GOT3 (cell line): Measurements from ENCODE around the gene BCL2L14.
A peak's percentile ranks its signal among the peaks of the same experiment; 100 is the strongest.

Experiments
- DNase-seq: peaks from one replicate; lab custom pipeline; 2025; ENCODE audit warnings: mixed read lengths; lab: John Stamatoyannopoulos, UW

The BCL2L14 gene, protein sequence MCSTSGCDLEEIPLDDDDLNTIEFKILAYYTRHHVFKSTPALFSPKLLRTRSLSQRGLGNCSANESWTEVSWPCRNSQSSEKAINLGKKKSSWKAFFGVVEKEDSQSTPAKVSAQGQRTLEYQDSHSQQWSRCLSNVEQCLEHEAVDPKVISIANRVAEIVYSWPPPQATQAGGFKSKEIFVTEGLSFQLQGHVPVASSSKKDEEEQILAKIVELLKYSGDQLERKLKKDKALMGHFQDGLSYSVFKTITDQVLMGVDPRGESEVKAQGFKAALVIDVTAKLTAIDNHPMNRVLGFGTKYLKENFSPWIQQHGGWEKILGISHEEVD

DNA sequence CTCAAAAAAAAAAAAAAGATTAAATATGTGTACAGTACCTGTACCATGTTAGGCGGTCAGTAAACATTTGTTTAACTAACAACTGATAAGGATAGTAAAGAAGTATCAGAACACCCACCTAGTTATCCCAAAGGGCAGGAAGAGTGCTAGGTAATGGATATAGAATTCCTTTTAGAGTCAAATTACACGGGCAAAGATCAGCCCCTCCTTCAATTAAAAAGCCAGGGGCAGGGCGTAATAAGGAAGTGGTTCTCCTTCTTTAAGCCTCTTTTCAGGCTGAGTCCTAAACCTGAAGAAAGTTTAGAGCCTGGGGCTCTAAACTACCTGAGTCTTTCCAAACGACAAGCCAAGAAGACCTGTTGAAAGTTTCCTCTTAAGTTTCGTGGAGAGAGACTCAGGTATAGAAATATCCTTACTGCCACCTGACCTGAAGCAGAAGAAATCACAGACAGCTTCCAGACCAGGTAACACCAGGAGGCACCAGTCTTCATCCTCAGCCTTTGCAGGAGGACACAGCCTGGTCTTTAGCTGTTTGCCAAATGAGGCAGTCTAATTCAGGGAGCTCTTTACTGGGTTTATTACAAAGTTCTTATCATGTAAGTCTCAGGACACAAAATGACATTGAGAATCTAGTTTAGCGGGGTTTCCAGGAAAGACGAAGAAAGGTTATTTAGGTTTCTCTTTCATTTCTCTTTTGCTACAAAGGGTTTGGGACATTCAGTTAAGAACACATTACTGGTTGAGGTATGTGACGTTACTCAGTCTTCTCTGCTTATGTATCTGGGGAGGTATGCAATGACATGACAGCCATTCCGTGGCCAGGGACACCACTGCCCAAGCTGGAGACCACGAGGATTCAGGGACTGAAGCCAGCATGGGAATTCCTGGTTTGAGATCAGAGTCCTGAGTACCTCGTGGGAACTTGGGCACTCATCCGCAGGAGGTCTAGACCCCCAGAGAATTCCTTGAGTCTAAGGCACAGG, at the start of gene BCL2L14:
BCL2L14 (plus strand) TSS at position 266 of the 983 bp plus-strand sequence. CDS start 8,367 bp downstream, outside the sequence.
- no peak for DNase-seq

DNA sequence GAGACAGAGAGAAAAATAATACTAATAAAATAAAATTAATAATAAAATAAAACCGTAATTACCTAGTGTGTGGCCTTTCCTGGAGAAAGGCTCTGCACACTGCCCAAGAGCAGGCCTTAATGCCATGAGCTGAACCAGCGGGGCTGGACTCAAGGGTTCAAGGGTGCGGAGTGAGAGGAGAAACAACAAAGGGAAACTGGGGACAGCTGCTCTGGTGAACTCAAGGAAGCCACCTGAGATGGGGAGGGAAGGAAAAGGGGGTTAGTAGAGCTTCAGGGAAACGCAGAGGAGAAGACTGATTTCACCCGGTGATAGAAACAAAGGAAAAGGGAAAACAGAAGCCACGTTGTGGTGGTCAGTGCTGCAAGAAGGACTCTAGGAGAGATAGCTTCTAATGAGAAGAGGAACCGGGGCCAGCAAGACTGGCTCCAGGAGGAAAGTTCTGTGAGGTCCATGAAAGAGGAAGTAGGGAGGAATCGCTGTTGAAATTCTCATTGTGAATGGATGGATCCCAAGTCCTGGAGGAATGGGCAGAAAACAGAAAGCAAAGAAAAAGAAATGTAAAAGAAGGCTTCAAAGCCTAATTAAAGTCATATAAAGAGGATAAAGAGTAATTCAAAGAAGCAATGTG, 48.3 kb upstream of the BCL2L14 start:
- DNase-seq: no peak

DNA sequence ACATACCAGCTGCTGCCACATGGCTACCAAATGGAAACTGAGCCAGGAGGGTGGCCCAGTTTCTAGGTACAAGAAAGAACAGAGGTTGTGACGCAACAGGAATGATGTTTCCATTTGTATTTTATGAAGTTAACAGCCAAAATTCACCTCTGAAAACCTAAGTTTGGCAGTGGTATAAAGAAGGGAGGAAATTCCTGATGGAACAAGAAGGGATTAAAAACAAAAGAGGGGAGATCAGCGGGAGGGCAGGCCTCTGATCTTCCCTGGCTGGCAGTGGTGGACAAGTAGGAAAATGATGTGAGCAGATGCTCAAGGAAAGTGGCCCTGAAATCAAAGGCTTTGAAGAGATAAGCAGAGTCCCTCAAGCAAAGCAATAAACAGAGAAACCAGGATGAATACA, 47.3 kb upstream of the BCL2L14 start:
- DNase-seq: no peak

DNA sequence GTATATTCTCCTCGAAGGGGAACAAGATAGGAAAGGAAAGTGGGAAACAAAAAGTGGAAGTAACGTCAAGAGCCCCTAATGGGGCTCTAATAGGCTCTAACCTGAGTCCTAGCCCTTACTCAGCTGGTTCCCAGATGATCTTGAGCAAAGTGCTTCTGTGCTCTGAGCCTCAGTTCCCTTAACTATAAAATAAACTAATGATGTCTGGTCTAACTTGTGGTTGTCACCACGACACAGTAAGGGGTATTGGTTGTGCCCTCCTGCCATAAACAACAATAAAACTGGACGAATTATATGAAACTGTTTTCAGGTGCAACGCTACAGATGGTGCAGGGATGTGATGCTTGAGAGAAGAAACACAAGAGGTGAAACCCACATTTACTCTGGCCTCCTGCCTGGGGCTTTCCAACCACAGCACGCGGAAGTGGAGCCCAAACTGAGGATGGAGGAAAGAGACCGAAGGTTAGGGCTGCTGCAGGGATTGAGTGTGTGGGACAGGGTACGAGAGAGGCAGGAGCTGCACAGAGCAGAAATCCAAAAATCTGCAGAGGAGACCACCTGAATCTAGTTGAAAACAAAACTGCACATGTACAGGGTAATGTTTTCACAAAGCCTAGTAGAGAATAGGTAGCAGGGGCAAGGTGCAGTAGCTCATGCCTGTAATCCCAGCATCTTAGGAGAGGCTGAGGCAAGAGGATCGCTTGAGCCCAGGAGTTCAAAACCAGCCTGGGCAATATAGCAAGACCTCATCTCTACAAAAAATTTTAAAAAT, 45.6 kb upstream of the BCL2L14 start:
- no peak for DNase-seq

DNA sequence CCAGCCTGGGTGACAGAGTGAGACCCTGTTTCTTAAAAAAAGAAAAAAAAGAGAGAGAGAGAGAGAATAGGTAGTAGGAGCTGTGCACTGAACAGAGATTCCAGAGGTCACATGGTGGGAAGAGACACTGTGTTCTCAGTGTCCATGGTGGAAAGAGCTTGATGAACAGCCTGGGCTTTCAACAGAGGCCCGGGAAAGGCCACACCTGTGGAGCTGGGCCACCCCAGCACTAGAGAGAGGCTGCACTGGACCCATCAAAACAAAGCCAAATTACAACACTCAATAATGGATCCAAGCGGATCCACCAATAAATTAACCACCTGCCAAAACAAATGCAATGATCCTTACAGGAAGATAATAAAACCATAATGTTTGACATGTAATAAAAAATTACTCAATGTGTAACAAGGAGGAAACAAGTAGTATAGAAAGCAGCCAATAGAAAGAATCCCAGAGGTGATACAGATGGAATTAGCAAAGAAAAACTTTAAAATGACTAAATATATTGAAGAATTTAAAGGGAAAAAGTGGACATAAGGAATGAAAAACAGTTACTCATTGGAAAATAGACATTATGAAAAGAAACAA, 44.8 kb upstream of the BCL2L14 start:
- no peak for DNase-seq

DNA sequence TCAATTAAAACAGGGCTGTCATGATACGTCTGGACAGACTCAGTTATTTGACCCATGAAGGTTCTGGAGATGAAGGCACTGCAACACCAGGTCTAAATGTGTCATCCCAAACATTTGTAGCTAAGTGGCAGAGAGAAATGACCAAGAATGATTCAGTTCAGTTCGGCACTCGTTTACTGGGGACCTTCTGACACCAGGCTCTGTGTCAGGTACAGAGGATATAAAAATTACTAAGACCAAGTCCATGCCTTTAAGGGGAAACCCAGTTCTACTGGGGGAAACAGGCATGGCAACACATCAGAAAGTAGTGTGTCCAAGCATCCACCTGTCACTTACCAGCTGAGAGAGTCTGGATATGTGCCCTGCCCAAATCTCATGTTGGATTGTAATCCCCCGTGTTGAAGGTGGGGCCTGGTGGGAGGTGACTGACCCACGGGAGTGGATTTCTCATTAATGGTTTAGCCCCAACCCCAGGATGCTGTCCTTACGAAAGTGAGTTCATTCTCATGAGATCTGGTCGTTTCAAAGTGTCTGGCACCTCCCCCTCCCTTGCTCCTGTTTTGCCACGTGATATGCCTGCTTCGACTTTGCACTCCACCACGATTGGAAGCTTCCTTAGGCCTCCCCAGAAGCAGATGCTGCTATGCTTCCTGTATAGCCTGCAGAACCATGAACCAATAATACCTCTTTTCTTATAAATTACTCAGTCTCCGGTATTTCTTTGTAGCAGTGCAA, 41.9 kb upstream of the BCL2L14 start:
- DNase-seq: no peak

DNA sequence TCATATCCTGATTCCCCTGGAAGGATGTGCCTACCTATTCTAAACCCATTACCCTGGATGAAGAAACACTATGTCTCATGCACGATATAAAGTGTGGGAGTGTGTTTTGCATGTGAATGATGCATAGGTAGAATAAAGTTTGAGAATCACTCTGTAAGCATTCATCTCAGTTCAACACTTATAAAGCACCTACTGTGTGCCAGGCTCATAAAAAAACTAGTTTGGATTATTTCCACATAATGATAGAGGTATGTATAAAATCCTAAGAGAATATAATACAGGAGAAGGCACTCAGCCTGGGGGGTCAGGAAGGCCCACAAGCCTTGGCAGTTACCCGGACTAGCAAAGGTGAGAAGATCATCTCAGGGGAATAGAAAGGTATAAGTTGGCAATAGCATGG, 41.1 kb upstream of the BCL2L14 start:
- DNase-seq: no peak

DNA sequence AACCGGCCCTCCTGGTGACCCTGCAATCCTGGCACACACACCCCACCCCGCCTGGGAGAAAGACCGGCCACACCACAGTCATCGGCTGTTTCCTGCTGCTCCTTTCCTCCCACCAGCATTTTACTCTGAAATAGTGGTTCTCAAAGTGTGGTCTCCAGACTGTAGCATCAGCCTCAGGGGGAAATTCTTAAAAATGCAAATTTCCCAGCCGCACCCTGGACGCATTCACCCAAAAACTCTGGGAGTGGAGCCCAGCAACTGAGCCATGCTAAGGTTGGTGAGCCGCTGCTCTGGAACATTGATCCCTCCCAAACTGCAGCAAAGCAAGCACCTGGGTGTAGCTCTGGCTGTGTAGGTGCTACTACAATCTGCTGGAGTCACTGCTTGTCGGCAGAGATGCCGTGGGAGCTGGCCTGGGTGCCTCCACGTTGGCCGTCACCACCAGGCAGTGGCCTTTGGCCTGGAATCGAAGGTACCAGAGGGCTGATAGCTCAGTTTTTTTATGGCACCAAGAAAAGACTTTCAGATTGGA, 38.4 kb upstream of the BCL2L14 start:
- no peak for DNase-seq

DNA sequence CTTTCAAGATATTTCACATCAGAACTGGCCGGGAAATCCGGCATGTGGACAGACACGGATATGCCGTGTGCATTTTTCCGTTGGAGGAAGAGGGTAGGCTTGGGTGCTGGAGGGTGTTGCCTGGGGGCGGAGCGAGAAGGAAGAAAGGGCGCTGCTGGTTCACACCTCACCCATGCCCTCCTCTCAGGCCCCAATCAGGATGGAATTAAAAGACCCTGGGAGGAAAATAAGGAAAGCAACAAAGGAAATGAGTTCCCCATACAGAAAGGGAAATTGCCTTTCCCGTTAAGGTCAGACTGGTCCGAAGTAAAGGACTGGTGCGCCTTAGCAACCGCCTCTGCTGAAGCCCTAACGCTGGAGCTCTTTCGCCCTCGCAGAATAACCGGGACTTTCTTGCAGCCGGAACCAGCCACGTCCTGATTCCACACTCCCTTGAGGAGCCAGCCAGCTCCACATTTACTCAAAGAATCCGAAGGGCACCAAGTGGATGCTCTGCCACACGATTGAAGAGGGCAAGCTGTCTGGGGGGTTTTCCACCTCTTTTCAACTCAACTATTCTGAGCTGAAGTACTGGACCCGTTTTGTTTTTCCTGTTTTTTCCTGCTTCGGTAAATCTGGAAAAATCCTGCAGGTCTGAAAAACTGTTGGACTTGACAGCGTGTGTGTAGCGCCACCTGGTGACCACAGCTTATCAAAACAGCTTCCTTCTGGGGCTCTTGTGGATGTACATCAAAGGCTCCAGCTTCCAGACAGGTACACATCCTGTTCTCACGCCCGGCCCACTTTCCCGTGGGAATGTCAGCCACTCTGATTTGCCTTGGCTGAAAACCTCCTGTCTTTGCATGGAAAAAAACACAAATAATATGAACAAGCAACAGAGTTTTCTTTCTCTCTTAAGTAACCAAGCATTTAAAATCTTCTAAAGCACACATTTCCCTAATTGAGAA, 37.6 kb upstream of the BCL2L14 start:
- DNase-seq: peak; percentile 36

DNA sequence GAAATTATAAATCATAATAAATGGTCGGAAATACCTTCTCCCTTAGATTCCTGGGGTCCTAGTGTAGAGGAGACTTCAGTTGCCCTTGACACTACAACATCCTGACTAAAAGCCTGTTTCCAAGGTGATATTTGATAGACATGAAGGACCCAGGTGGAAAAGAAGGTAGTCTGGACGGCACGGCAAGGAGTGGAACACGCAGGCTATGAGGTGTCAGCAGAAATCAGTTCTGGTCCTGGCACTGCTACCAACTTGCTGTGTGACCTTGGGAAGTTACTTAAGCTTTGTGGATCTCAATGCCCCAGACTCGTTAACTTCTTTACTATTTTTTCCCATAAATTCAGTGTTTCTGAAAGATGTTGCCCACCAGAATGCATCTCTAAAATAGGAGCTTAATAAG, 36.9 kb upstream of the BCL2L14 start:
- no peak for DNase-seq

DNA sequence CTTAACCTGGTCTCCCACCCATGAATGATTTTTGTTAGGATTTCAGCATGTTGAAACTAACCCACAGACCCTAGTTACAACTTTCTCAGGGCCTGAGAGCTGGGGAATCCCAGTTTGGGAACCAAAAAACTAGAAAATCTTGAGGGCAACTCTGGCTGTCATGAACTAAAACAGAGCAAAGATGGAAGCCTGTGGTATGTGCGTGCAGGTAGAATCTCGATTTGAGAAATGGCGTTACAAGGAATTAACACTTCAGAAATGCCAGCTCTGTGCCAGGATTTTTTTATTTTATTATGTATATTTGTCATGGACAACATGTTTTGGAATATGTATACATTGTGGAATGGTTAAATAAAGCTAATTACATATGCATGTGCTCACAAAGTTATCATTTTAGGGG, 36.4 kb upstream of the BCL2L14 start:
- no peak for DNase-seq

DNA sequence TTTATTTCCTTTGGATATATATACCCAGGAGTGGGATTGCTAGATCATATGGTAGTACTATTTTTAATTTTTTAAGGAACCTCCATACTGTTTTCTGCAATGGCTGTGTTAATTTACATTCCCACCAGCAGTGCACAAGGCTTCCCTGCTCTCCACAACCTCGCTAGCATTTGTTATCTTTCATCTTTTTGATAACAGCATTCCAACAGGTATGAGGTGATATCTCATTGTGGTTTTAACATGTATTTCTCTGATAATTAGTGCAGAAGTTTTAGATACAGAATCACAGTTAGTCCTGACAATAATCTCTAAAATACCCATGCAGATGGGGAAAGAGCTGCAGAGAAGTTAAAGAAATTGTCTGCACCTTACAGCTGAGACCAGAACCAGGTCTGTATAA, 35.5 kb upstream of the BCL2L14 start:
- no peak for DNase-seq

DNA sequence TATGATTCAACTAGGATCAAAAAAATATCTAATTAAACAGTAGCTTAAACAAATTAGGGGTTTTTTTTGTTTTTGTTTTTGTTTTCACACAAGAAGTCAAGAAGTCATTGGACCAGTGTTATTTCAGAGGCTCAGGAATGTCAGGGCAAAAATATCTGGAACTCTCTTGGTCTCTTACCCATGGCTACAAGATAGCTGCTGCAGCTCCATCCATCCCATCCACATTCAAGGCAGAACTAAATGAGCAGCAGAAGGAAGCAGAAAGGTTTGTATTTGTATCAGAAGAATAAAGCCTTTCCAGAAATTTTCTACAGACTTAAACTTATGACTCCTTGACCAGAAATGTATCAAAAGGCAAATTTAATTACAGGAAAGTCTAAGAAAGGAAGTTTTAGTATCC, 33.8 kb upstream of the BCL2L14 start:
- no peak for DNase-seq

DNA sequence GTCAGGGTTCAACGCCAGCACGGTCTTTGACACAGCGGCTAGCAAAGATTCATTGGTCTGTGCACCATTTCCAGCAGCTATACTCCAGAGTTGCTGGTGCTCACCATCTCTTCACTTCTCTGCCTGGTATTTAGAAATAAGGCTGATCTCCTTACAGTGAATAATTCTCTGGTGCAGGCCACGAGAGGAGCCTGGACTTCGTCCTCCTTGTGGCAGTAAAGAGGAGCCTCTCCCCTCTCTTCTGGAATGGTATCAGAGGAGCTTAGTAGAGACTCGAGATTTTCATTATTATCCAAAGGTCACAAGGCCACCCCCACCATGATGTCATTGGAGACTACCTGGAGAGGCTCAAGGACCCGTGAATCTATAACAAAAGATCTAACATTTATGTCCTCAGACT, 30.8 kb upstream of the BCL2L14 start:
- DNase-seq: no peak

DNA sequence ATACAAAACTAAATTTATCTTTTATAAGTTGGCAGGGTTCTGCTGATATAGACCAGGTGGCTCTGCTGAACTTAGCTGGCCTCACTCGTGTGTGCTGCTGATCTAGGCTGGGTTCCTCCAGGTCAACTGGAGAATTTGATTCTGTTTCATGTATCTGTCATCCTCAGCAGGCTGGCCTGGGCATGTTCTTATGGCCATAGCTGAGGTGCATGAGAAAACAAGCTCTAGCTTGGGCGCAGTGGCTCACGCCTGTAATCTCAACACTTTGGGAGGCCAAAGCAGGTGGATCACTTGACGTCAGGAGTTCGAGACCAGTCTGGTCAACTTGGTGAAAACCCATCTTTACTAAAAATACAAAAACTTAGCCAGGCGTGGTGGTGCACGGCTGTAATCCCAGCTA, 24.3 kb upstream of the BCL2L14 start:
- DNase-seq: no peak

DNA sequence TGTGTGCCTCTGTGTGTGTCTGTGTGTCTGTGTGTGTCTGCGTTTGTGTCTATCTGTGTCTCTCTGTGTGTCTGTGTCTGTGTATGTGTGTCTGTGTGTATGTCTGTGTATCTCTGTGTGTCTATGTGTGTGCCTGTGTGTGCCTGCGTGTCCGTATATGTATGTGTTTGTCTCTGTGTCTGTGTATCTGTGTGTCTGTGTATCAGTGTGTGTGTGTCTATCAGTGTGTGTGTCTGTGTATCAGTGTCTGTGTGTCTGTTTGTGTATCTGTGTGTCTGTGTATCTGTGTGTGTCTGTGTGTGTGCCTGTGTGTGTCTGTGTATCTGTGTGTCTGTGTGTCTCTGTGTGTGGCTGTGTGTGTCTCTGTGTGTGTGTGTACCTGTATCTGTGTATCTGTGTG, 23.1 kb upstream of the BCL2L14 start:
- DNase-seq: no peak

DNA sequence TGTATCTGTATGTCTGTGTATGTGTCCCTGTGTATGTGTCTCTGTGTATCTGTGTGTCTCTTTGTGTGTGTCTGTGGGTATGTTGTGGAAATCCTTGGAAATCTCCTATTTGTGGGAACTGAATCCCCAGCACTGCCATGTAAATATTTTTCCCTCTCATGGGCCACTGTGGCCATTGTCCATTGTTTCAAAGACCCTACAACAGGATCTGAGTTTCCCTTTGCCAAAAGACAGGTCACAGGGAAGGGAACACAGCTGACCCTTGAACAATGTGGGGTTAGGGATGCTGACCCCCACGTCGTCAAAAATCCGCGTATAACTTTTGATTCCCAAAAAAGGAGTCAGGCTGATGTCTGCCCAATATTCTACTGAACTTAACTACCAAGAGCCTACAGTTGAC, 22.5 kb upstream of the BCL2L14 start:
- no peak for DNase-seq

DNA sequence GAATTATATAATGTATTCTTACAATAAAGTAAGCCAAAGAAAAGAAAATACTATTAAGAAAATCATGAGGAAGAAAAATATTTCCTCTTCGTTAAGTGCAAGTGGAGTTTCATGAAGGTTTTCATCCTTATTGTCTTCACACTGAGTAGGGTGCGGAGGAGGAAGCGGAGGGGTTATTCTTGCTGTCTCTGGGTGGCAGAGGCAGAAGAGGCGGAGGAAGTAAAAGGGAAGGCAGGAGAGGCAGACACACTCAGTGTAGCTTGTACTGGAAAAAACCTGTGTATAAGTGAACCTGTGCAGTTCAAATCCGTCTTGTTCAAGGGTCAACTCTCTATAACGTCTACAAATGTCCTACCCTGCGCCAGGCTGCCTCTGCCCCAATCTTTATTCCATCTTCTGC, 22.0 kb upstream of the BCL2L14 start:
- DNase-seq: no peak

DNA sequence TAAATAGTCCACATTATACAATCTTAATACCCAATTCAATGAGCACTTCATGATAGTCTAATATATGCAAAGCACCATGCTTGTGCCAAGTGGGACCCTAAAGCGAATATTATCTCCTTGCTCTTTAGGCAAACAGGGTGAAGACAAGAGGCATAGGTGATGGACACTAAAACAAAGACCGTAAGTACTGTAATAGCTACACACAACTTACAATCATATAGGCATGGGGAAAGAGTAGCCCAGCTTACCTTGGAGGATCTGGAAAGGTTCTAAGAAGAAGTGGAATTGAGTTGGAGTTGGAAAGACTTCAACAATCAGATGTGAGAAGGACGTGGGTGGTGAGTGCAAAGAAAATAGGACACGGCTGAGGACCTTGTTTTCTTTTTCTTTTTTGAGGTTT, 19.1 kb upstream of the BCL2L14 start:
- no peak for DNase-seq
